HG02938 (cell line): ENCODE measurements around the gene CASP4.
"Not testable (repeated sequence)": the region's sequence is repeated elsewhere in the genome, so short reads cannot be mapped to it uniquely, and the experiment has no call there.

Experiments
- ATAC-seq: cut with Tn5 transposase; IDR thresholded peaks from one replicate; pipeline ENCODE4 v1.9.1; 2021; ENCODE audit warnings: mild to moderate bottlenecking, moderate library complexity; ENCODE audit not compliant: unreplicated experiment

The CASP4 gene

GRCh38 chr11:104957280-104957679, 11.1 kb downstream of the CASP4 start:
- ATAC-seq, result no peak

- no peak for ATAC-seq
Measured at GRCh38 chr11:104956528-104956927, 11.8 kb downstream of the CASP4 start.

GRCh38 chr11:104946907-104947306, 21.5 kb downstream of the CASP4 start:
- ATAC-seq, result peak; percentile 97

GRCh38 chr11:104944076-104944475, 24.3 kb downstream of the CASP4 start:
- ATAC-seq, result no peak

GRCh38 chr11:104943561-104943960, 24.8 kb downstream of the CASP4 start:
- no peak for ATAC-seq

GRCh38 chr11:104934594-104934993, 33.8 kb downstream of the CASP4 start:
- no peak for ATAC-seq

- ATAC-seq, result not testable (repeated sequence)
Measured at GRCh38 chr11:104934073-104934472, 34.3 kb downstream of the CASP4 start.

GRCh38 chr11:104928811-104929210, 39.6 kb downstream of the CASP4 start:
- ATAC-seq, result no peak

- ATAC-seq, result no peak
Measured at GRCh38 chr11:104926771-104927611, 41.4 kb downstream of the CASP4 start.

- ATAC-seq, result no peak
Measured at GRCh38 chr11:104925850-104926249, 42.5 kb downstream of the CASP4 start.

- ATAC-seq, result peak; percentile 79
Measured at GRCh38 chr11:104918113-104918824, 50.1 kb downstream of the CASP4 start.

- peak; percentile 42 for ATAC-seq
Measured at GRCh38 chr11:104917271-104918112, 50.9 kb downstream of the CASP4 start.

GRCh38 chr11:104916442-104916841, 51.9 kb downstream of the CASP4 start:
- no peak for ATAC-seq

- ATAC-seq, result no peak
Measured at GRCh38 chr11:104912102-104912501, 56.3 kb downstream of the CASP4 start.

GRCh38 chr11:104908186-104908531, 60.2 kb downstream of the CASP4 start:
- no peak for ATAC-seq

GRCh38 chr11:104907521-104908185, 60.7 kb downstream of the CASP4 start:
- peak; percentile 73 for ATAC-seq

- no peak for ATAC-seq
Measured at GRCh38 chr11:104905271-104905670, 63.1 kb downstream of the CASP4 start.

- ATAC-seq, result no peak
Measured at GRCh38 chr11:104899226-104899625, 69.1 kb downstream of the CASP4 start.

- no peak for ATAC-seq
Measured at GRCh38 chr11:104898685-104899013, 69.7 kb downstream of the CASP4 start.

- ATAC-seq, result no peak
Measured at GRCh38 chr11:104897891-104898684, 70.3 kb downstream of the CASP4 start, which contains the start of gene CASP12. TSS of gene CASP12 (minus strand) at chr11:104898460.
